CMK (cell line): ENCODE measurements around the gene COL21A1.

Experiments used
- DNase-seq: peaks from one replicate; pipeline ENCODE4 v3.0.0-alpha.2; 2010; ENCODE audit warnings: low read depth

Gene COL21A1

DNA sequence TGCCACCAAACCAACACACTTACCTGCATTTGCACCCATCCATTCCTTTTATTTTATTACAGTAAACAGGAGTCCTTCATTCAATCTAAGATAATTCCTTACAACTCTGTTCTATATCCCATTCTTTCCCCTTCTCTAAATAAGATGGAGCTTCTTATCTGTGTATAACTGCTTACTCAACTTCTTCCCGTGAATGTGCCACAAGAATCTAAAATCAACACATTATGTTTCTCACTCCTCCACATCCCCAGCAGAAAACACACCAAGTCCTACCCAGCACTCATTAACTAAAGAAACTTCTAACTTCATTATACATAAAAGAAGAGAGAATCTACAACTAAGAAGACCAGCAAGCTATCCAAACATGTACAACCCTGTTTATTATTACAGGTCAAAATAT lies 141.1 kb downstream of the COL21A1 start:
- DNase-seq, result no peak

DNA sequence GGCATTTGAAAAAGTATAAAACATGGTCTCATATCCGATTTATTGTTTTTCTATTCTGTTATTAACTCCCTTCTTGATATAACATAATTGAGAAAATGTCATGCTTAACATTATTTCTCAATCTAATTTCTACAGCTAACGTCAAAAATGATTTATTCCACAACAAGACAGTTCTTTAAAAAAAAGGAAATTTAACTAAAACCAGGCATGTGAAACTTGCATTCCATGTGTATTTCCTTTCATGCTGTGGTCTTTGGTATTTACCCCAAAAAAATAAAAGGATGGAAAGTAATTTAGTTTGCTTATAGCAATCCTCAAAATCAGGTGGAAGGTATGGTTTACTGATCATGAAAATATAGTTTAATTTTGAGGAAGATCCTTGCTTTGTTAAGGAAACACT lies 142.8 kb downstream of the COL21A1 start:
- DNase-seq, result no peak

GRCh38 chr6:56102216-56102615 lies 145.2 kb downstream of the COL21A1 start:
- DNase-seq, result no peak

DNA sequence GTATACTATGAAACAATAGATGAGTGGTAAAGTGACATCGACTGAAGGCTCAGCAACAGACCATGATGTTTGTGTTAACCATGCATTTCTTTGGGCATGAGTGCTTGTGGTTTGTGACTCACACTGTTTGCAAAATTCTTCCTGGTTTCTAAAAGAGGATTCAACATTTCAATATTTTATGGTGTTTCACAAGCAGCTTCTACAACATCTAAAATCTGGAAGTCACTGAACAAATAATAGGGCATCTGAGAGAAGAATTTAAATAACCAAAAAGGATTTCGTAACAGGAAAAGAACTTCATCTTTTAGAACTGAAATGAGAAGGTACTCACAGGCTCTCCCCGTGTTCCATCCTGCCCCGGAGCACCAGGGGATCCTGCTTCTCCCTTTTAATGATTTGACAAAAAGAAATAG lies 146.2 kb downstream of the COL21A1 start:
- DNase-seq, result no peak

DNA sequence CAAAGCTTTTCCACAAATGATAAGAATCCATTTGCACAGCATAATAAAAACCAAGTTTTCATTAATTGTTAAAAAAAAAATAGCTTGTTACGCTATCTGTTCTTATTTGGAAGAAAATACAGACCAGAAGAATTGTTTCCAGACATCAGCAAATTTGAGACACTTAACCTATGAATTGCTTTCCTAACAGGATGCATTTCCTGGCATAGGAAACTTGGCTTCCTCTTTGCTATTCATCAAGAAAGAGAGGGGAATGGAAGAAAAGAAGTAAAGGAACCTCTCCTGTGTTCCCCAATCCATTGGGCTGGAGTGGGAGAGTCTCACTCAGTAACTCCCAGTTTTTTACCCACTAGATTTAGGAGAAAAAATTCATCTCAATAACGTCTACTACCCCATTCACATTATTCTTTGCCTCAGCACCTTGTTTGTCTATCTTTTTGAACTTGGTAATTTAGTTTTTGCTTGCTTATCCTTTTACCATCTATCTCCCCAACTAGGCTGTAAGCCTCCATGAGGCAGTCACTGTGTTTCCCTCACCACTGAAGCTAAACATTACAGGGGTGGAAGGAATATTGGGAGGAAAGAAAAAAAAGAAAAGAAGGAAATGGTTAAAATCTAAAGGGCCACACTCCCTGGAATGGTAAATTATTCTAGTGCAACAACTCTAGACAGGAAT lies 150.3 kb downstream of the COL21A1 start:
- DNase-seq, result no peak

- DNase-seq, result no peak
Observed at GRCh38 chr6:56096541-56096940, 150.8 kb downstream of the COL21A1 start.

- no peak for DNase-seq
Observed at GRCh38 chr6:56093776-56094175, 153.6 kb downstream of the COL21A1 start.

DNA sequence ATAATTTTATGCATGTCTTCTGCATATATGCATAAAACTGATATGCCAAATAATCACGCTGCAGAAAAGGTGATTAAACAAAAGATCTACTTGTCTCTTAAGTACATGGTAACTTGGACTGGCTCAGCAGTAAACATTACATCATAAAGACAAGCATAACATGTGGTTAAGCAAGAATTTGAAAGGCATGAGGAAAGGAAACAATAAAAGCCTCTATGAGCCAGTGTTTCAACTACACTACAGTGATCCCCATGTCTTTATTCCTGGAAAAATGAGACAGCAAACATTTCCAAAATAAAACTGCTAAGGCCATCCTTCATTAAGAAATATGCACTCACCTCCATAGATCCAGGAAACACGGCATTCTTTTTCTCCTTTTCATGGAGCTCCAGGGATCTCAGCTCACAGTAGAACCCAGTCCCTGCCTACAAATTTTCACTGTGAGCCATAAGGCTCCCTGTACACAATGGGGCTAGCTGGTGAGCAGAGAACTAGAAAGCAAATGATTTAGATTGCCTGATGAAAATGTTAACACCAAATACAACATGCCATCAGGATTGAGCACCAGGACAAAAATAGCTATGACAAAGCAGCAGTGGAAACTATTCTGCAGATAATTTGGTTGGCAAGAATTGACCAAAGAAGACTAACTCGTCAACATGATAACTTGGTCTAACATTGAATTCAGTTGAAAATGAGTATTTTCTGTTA lies 156.1 kb downstream of the COL21A1 start:
- DNase-seq, result no peak

- DNase-seq, result no peak
Observed at GRCh38 chr6:56088641-56089040, 158.7 kb downstream of the COL21A1 start.

DNA sequence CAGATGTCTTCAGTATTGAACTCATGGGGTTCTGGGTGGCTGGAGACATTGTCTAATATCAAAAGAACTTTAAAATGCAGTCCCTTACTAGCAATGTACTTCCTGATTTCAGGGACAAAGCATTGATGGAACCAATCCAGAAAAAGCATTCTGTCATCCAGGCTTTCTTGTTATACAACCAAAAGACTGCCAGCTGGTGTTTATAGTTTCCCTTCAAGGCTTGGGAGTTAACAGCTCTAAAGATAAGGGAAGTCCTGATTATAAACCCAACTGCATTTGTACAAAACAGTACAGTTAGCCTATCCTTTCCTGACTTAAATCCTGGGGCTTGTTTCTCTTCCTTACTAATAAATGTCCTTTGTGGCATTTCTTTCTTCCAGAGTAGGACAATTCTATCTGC lies 160.0 kb downstream of the COL21A1 start:
- no peak for DNase-seq

- DNase-seq, result no peak
Observed at GRCh38 chr6:56079751-56080540, 167.4 kb downstream of the COL21A1 start.

- DNase-seq, result no peak
Observed at GRCh38 chr6:56076033-56076432, 171.3 kb downstream of the COL21A1 start.

- DNase-seq, result no peak
Observed at GRCh38 chr6:56073761-56074160, 173.6 kb downstream of the COL21A1 start.

GRCh38 chr6:56073315-56073714 lies 174.1 kb downstream of the COL21A1 start:
- no peak for DNase-seq

DNA sequence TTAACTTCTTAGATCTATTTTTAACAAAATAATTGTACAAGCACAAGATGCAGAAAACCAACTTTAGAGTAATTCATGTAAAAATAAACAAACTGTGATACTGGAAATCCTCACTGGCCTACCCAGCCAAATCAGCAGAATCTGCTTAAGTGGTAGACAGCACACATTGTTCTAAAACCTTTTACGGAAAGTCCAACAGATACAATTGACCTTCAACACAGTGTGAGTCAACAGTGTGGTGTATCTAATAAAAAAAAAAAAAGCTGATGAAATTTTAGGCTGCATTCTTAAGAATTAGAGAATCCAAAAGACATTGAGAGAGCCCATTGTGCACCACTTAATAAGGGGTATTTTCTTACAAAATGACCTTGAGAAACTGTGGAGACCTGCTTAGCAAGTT lies 174.5 kb downstream of the COL21A1 start:
- no peak for DNase-seq

GRCh38 chr6:56065408-56065807 lies 182.0 kb downstream of the COL21A1 start:
- DNase-seq, result no peak

DNA sequence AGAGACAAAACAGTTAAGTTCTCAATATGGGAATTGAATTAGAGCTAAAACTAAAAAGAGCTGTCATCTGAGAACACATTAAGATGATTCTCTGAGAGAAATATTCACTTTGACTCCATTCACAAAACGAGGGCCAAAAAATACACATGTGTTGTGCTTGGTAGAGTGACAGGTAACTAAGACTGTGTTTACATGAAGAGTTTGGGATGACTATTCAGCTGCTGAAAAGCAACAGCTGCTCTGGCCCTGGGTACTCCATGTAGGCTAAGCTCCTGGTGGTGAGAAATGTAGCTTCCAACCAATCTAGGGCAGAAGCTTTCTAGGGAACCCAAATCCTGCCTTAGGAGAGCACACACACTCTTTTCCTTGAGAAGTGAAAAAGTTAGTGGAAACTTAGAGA lies 184.5 kb downstream of the COL21A1 start:
- no peak for DNase-seq

DNA sequence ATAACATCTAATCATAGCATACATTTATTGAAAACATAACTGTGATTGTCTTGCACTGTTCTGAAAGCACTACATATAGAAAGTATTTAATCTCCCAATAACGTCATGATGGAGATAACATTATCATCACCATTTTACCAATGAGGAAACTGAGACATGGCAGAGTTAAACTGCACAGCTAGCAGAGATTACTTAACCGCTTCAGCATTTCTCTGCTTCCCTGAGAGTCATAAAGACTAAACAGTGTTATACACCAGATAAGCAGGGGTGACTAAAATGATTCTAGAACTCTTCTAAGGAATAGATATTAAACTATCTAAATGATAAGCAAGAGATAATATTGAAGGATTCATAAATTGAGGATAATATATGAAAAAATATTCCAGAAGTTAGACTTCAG lies 188.7 kb downstream of the COL21A1 start:
- no peak for DNase-seq

DNA sequence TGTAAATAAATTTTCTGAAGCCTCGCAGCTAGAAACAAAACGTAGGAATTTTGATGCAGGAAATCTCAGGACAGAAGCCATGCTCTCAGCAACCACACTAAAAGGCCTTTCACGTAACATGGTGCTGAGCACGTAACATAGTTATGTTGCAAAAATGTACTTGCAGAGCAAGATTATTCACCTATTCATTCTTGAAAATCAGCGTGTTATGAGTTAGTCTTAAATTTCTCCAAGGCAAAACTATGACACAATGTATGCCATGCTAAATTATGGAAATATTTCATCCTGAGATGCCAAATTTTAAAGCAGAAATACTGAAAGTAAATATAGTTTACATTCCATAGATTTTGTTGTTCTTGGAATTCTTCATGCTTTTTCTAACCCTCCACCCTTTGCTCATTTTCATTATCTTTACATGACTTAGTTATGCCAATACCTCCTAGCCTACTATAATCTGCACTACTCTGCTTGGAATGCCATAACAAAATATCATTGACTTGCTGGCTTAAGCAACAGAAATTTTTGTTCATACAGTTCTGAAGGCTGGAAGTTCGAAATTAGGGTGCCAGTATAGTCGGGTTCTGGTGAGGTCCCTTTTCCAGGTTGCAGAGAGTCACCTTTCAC lies 192.2 kb downstream of the COL21A1 start:
- DNase-seq, result no peak

GRCh38 chr6:56051202-56051598 lies 196.2 kb downstream of the COL21A1 start:
- no peak for DNase-seq

- DNase-seq, result no peak
Observed at GRCh38 chr6:56050530-56051201, 196.7 kb downstream of the COL21A1 start.

DNA sequence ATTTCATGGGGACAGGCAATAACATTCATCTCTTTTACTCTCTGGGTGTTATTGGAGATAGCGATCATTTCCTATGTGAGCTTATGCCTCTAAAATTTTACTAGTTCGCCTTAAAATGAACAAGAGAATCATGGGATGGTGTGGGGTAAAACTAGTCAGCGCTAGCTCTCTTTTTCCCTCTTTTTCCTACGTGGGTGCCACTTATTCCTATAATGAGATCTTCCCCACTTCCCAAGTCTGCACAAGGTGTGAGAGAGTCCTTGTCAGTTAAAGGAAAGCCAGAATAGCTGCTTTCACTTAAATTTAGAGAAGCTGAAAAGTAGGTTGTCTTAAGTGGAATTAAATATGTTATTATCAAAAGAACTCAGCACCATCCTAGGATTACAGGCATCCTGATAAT lies 198.8 kb downstream of the COL21A1 start:
- no peak for DNase-seq
